Measurements from ENCODE around the gene PHC3. TPM values are rescaled to one million over a fixed set of nuclear protein-coding genes. Genes with fewer than 3 reads are reported as not detected.
A peak's percentile ranks its signal among the peaks of the same experiment; 100 is the strongest.

Gene PHC3
- total and polyA plus RNA-seq, 2 of the 13 experiments (the other 11 are each of a cell fraction or from before 2014, with no cell fraction given): 24.1 to 49.0 TPM

GRCh38 chr3:170078620-170079281, 102.8 kb downstream of the PHC3 start (continued):
- TF ChIP-seq EP300 (IDR thresholded peaks at IDR 0.05; ENCODE audit: low read depth in 2 of 2, low read length in 2 of 2) (no peak), EP300 (CRISPR knock-in tag; IDR thresholded peaks at IDR 0.05; ENCODE audit: borderline replicate concordance) (no peak; the same call in 1 of the 2 replicates), ZBTB10 (CRISPR knock-in tag; IDR thresholded peaks at IDR 0.05; ENCODE audit: borderline replicate concordance) (0 out of 2 replicates have a peak, but pooled peaks have one; percentile 76), ZNF761 (CRISPR knock-in tag; conservative IDR thresholded peaks at IDR 0.05) (no peak), MLX (CRISPR knock-in tag; IDR thresholded peaks at IDR 0.05) (peak; percentile 22; the same call in 1 of the 2 replicates), POGZ (CRISPR knock-in tag; IDR thresholded peaks at IDR 0.05) (0 out of 2 replicates have a peak, but pooled peaks have one; percentile 8), SOX13 (IDR thresholded peaks at IDR 0.05) (no peak), SOX13 (CRISPR knock-in tag; conservative IDR thresholded peaks at IDR 0.05 in 1 of 2, IDR thresholded peaks at IDR 0.05 in 1 of 2) (peak in 1 of 2 experiments; percentile 72; a peak in 1 of 4 replicates), HOXA3 (CRISPR knock-in tag; IDR thresholded peaks at IDR 0.05) (peak; percentile 16; the same call in 1 of the 2 replicates), ZNF276 (CRISPR knock-in tag; IDR thresholded peaks at IDR 0.05; ENCODE audit: low read depth) (0 out of 2 replicates have a peak, but pooled peaks have one; percentile 54), THAP11 (CRISPR knock-in tag; IDR thresholded peaks at IDR 0.05) (peak; percentile 25; the same call in 1 of the 2 replicates), TCF7 (IDR thresholded peaks at IDR 0.05; ENCODE audit: low read depth) (peak; percentile 50; the same call in 1 of the 2 replicates), KDM1A (CRISPR knock-in tag; IDR thresholded peaks at IDR 0.05) (no peak), ZNF687 (CRISPR knock-in tag; IDR thresholded peaks at IDR 0.05) (no peak), MTF2 (CRISPR knock-in tag; IDR thresholded peaks at IDR 0.05; ENCODE audit: borderline replicate concordance) (no peak), ZNF747 (CRISPR knock-in tag; IDR thresholded peaks at IDR 0.05; ENCODE audit: borderline replicate concordance) (no peak), ZSCAN29 (CRISPR knock-in tag; conservative IDR thresholded peaks at IDR 0.05) (peak; percentile 61; the same call in 1 of the 2 replicates), ZFX (CRISPR knock-in tag; IDR thresholded peaks at IDR 0.05; ENCODE audit: low read depth) (0 out of 2 replicates have a peak, but pooled peaks have one; percentile 36), ZNF577 (CRISPR knock-in tag; IDR thresholded peaks at IDR 0.05; ENCODE audit: borderline replicate concordance, low read depth) (no peak), ZNF256 (CRISPR knock-in tag; conservative IDR thresholded peaks at IDR 0.05) (0 out of 2 replicates have a peak, but pooled peaks have one; percentile 39)
